IMR-90 (cell line): ENCODE measurements around the gene RNH1. TPM values are rescaled to one million over a fixed set of nuclear protein-coding genes. Genes with fewer than 3 reads are reported as not detected.

ENCODE experiments used
- ATAC-seq: fragments of 200-7000 bp; cut with Tn5 transposase; 2 replicates; pipeline ENCODE4 v1.9.1; 2020; ENCODE audit warnings: low read depth, mild to moderate bottlenecking, moderate library complexity
- BruUV-seq: library from RNA; stranded (reverse); fragments of 400-500 nt; replicated peaks from 2 replicates; lab custom pipeline; 2021; lab: Mats Ljungman, UMichigan
- CTCF ChIA-PET: fragments of 300-600 bp; formaldehyde crosslinking; extraction: SDS; loops from one replicate; lab custom pipeline; 2021; ENCODE audit warnings: antibody characterized with exemption; lab: Yijun Ruan, JAX
- POLR2A ChIA-PET: fragments of 300-600 bp; sonication (Branson Sonifier 250); formaldehyde crosslinking; loops from one replicate; lab custom pipeline; 2022; ENCODE audit warnings: antibody characterized with exemption; ENCODE audit not compliant: unreplicated experiment; lab: Charles Lee
- DNase-seq: peaks from one replicate; pipeline ENCODE4 v3.0.0; 2013
- H2AFZ ChIP-seq: replicated peaks from 2 replicates; pipeline ENCODE3; 2013; ENCODE audit warnings: low read length, mild to moderate bottlenecking; ENCODE audit not compliant: poor library complexity
- H2AK5ac ChIP-seq: 2 replicates; pipeline ENCODE4 v1.6.1; 2013; ENCODE audit warnings: low read depth, low read length, inconsistent platforms
- H2AK9ac ChIP-seq: replicated peaks from 2 replicates; pipeline ENCODE3; 2013; ENCODE audit warnings: mild to moderate bottlenecking, low read depth, low read length, moderate library complexity; ENCODE audit not compliant: poor library complexity
- H2BK120ac ChIP-seq: 2 replicates; pipeline ENCODE4 v1.6.1; 2013; ENCODE audit warnings: low read depth, low read length, inconsistent platforms
- H2BK15ac ChIP-seq: 3 replicates; pipeline ENCODE4 v1.6.1; 2013; ENCODE audit warnings: low read depth, low read length, inconsistent platforms
- H2BK20ac ChIP-seq: 2 replicates; pipeline ENCODE4 v1.6.1; 2013; ENCODE audit warnings: low read depth, mild to moderate bottlenecking, inconsistent platforms, low read length, moderate library complexity
- H2BK5ac ChIP-seq: 2 replicates; pipeline ENCODE4 v1.6.1; 2013; ENCODE audit warnings: mild to moderate bottlenecking, low read depth, low read length, inconsistent platforms; ENCODE audit not compliant: poor library complexity, severe bottlenecking
- H3K14ac ChIP-seq: replicated peaks from 2 replicates; pipeline ENCODE4 v1.6.1; 2013; ENCODE audit warnings: low read depth, low read length, inconsistent platforms
- H3K18ac ChIP-seq: 2 replicates; pipeline ENCODE4 v1.6.1; 2013; ENCODE audit warnings: low read depth, low read length, control low read depth
- H3K23ac ChIP-seq: 2 replicates; pipeline ENCODE4 v1.6.1; 2013; ENCODE audit warnings: low read depth, low read length, inconsistent platforms
- H3K27ac ChIP-seq: 2 replicates; pipeline ENCODE4 v1.5.1; 2013; ENCODE audit warnings: mild to moderate bottlenecking, control low read depth, low read length; ENCODE audit not compliant: insufficient read depth
- H3K27me3 ChIP-seq: 2 replicates; pipeline ENCODE4 v1.6.1; 2013; ENCODE audit warnings: low read length; ENCODE audit not compliant: control insufficient read depth, insufficient read depth
- H3K36me3 ChIP-seq: 2 replicates; pipeline ENCODE4 v1.6.1; 2013; ENCODE audit warnings: low read length, mixed read lengths; ENCODE audit not compliant: control insufficient read depth, insufficient read depth
- H3K4ac ChIP-seq: 2 replicates; pipeline ENCODE4 v1.6.1; 2013; ENCODE audit warnings: low read depth, low read length, inconsistent platforms
- H3K4me1 ChIP-seq: 2 replicates; pipeline ENCODE4 v1.6.1; 2013; ENCODE audit warnings: low read length, mixed read lengths; ENCODE audit not compliant: control insufficient read depth, insufficient read depth
- H3K4me2 ChIP-seq: 2 replicates; pipeline ENCODE4 v1.6.1; 2013; ENCODE audit warnings: low read depth, mild to moderate bottlenecking, control low read depth, low read length, moderate library complexity
- H3K4me3 ChIP-seq: 2 replicates; pipeline ENCODE4 v1.5.1; 2013; ENCODE audit warnings: low read depth, mild to moderate bottlenecking, control low read depth, low read length, moderate library complexity; ENCODE audit not compliant: insufficient read depth
- H3K56ac ChIP-seq: 2 replicates; pipeline ENCODE4 v1.6.1; 2013; ENCODE audit warnings: low read length, inconsistent platforms; ENCODE audit not compliant: insufficient read depth; ENCODE audit errors: extremely low read depth
- H3K79me1 ChIP-seq, 2 experiments: 2 replicates each; pipeline ENCODE4 v1.6.1; 2013; ENCODE audit warnings: low read length in 2 of 2, inconsistent platforms in 1 of 2, low read depth in 1 of 2
- H3K9ac ChIP-seq: 2 replicates; pipeline ENCODE4 v1.6.1; 2013; ENCODE audit warnings: low read depth, low read length, control low read depth
- H3K9me1 ChIP-seq: 2 replicates; pipeline ENCODE4 v1.6.1; 2013; ENCODE audit warnings: low read length, inconsistent platforms; ENCODE audit not compliant: insufficient read depth
- H3K9me3 ChIP-seq: 2 replicates; pipeline ENCODE4 v1.6.1; 2013; ENCODE audit warnings: low read length; ENCODE audit not compliant: control insufficient read depth, insufficient read depth
- H4K20me1 ChIP-seq: 2 replicates; pipeline ENCODE4 v1.6.1; 2013; ENCODE audit warnings: low read length, inconsistent platforms; ENCODE audit not compliant: insufficient read depth
- H4K5ac ChIP-seq: 2 replicates; pipeline ENCODE4 v1.6.1; 2013; ENCODE audit warnings: mild to moderate bottlenecking, low read depth, low read length, control low read depth
- H4K8ac ChIP-seq, 2 experiments: 2 replicates each; pipeline ENCODE4 v1.6.1; 2013; ENCODE audit warnings: low read depth in 2 of 2, low read length in 2 of 2, control low read depth in 1 of 2, inconsistent platforms in 1 of 2
- H4K91ac ChIP-seq: 2 replicates; pipeline ENCODE4 v1.6.1; 2013; ENCODE audit warnings: low read depth, low read length, inconsistent platforms; ENCODE audit not compliant: insufficient read depth
- BHLHE40 ChIP-seq: fragments of 150-350 bp; IDR thresholded peaks from 2 replicates; pipeline ENCODE4 v1.6.1; 2016; ENCODE audit warnings: mild to moderate bottlenecking, low read depth, low read length
- MAZ ChIP-seq: IDR thresholded peaks from 2 replicates; pipeline ENCODE4 v1.6.1; 2012; ENCODE audit warnings: low read depth, mild to moderate bottlenecking, low read length, improper control_type of control experiment, moderate library complexity, borderline replicate concordance
- POLR2A ChIP-seq: IDR thresholded peaks from 2 replicates; pipeline ENCODE4 v1.6.1; 2012; ENCODE audit warnings: mild to moderate bottlenecking, low read depth, low read length
- RAD21 ChIP-seq: IDR thresholded peaks from 2 replicates; pipeline ENCODE4 v1.6.1; 2012; ENCODE audit warnings: low read length, improper control_type of control experiment
- RCOR1 ChIP-seq: IDR thresholded peaks from 2 replicates; pipeline ENCODE4 v1.6.1; 2012; ENCODE audit warnings: mild to moderate bottlenecking, low read length, improper control_type of control experiment; ENCODE audit not compliant: insufficient replicate concordance
- WGBS, 2 experiments: methylation state at CpG; one replicate each; pipeline versions ENCODE4 v1.1.5 to v1.1.7; 2013; ENCODE audit warnings: missing lambda C conversion rate in 2 of 2; ENCODE audit not compliant: insufficient read length in 1 of 2; ENCODE audit errors: extremely low coverage in 2 of 2; 5-methylcytosine and 5-hydroxymethylcytosine counted together
- dilution Hi-C: fragments of 300-500 bp; cut with HindIII; formaldehyde crosslinking; loops from one replicate; pipeline ENCODE4 v1.14.3; 2018; ENCODE audit warnings: low sequenced_read_pairs; ENCODE audit not compliant: unreplicated experiment
- in situ Hi-C: fragments of 300-500 bp; cut with MboI; formaldehyde crosslinking; loops from 3 replicates; pipeline ENCODE4 v1.14.3; 2019; ENCODE audit warnings: low sequenced_read_pairs, inconsistent platforms, mixed read lengths
- intact Hi-C: fragments of 100-400 bp; cut with micrococcal nuclease; formaldehyde crosslinking; loops from 2 replicates; pipeline ENCODE4 v1.10.0; 2022
- polyA plus RNA-seq, 3 experiments: library from polyadenylated mRNA; depleted of rRNA; stranded (reverse); fragments of >200 nt; gene quantifications; 2 replicates each; pipeline ENCODE4 v1.2.3, GENCODE V29; 2012; ENCODE audit warnings: low replicate concordance in 1 of 3
- total RNA-seq: library from RNA; depleted of rRNA; stranded (reverse); fragments of >200 nt; gene quantifications from 2 replicates; pipeline ENCODE4 v1.2.3, GENCODE V29; 2012
- TF ChIP-seq, protein P1 (sequence below): conservative IDR thresholded peaks from 2 replicates; pipeline ENCODE4 v1.5.1; 2012; ENCODE audit warnings: mild to moderate bottlenecking, low read depth, low read length, improper control_type of control experiment

The RNH1 gene
- total and polyA plus RNA-seq, 2 of the 4 experiments (the other 2 are of a cell fraction), result 138 to 247 TPM

DNA sequence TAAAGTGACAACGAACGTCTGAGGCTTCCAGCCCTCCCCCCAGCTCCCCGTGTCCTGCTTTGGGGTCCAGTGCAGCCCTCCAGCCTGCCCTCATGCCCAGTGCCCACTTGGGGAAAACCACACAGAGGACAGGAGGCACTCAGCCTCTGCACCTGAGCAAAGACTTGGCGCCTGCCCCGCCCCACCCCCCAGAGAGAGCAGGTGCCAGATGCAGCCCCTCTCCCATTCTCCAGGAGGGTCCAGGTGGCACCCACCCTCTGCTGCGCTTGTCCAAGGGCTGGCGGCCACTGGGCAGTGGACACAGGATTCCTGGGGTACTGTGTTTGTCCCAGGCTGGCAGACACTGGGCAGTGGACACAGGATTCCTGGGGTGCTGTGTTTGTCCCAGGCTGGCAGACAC lies 15.7 kb downstream of the RNH1 start (continued):
- TF ChIP-seq BHLHE40 (no peak), RCOR1 (no peak), RAD21 (no peak)

- no peak for ATAC-seq
- Histone ChIP-seq H2BK20ac (no peak overlapping the region), H3K79me1 (peaks cover 0 to 14% of the 10 kb centered on the region in 2 experiments; a peak in 2 of 4 replicates), H2BK120ac (no peak overlapping the region), H4K5ac (no peak overlapping the region), H4K91ac (no peak overlapping the region), H4K20me1 (peaks cover 5% of the 10 kb centered on the region), H3K14ac (no peak overlapping the region), H2AK9ac (no peak overlapping the region), H3K18ac (no peak overlapping the region), H2BK5ac (no peak overlapping the region), H3K9me3 (no peaks in the 10 kb centered on the region), H3K4me3 (no peak overlapping the region), H3K9me1 (no peaks in the 10 kb centered on the region), H3K27me3 (no peaks in the 10 kb centered on the region), H2AFZ (no peak overlapping the region), H2BK15ac (no peak overlapping the region), H3K4ac (no peak overlapping the region), H3K27ac (no peak overlapping the region), H3K36me3 (peaks cover 38% of the 10 kb centered on the region), H3K4me2 (no peak overlapping the region), H3K4me1 (no peaks in the 10 kb centered on the region), H2AK5ac (no peak overlapping the region), H3K56ac (no peak overlapping the region), H4K8ac (no peak overlapping the region), H3K9ac (no peak overlapping the region), H3K23ac (no peak overlapping the region)
- DNase-seq, result no peak
- ChIA-PET CTCF (no interaction called here), POLR2A (no interaction called here)
- 100% methylated on average over 2 of the region's 15 CpGs; no CpG with 5 or more reads in 1 of the 2 experiments for WGBS, 2 experiments
- dilution Hi-C loops, result no loop called here
- in situ Hi-C loops, result no loop called here
- intact Hi-C loops, result no loop called here
- BruUV-seq, result no TSS peak
- TF ChIP-seq MAZ, result no peak
- TF ChIP-seq, protein P1, sequence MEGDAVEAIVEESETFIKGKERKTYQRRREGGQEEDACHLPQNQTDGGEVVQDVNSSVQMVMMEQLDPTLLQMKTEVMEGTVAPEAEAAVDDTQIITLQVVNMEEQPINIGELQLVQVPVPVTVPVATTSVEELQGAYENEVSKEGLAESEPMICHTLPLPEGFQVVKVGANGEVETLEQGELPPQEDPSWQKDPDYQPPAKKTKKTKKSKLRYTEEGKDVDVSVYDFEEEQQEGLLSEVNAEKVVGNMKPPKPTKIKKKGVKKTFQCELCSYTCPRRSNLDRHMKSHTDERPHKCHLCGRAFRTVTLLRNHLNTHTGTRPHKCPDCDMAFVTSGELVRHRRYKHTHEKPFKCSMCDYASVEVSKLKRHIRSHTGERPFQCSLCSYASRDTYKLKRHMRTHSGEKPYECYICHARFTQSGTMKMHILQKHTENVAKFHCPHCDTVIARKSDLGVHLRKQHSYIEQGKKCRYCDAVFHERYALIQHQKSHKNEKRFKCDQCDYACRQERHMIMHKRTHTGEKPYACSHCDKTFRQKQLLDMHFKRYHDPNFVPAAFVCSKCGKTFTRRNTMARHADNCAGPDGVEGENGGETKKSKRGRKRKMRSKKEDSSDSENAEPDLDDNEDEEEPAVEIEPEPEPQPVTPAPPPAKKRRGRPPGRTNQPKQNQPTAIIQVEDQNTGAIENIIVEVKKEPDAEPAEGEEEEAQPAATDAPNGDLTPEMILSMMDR, result no peak
- no peak for TF ChIP-seq POLR2A
Observed at GRCh38 chr11:490930-491260, 16.1 kb downstream of the RNH1 start.
